ENCODE data around the gene STARD5.

Gene STARD5

DNA sequence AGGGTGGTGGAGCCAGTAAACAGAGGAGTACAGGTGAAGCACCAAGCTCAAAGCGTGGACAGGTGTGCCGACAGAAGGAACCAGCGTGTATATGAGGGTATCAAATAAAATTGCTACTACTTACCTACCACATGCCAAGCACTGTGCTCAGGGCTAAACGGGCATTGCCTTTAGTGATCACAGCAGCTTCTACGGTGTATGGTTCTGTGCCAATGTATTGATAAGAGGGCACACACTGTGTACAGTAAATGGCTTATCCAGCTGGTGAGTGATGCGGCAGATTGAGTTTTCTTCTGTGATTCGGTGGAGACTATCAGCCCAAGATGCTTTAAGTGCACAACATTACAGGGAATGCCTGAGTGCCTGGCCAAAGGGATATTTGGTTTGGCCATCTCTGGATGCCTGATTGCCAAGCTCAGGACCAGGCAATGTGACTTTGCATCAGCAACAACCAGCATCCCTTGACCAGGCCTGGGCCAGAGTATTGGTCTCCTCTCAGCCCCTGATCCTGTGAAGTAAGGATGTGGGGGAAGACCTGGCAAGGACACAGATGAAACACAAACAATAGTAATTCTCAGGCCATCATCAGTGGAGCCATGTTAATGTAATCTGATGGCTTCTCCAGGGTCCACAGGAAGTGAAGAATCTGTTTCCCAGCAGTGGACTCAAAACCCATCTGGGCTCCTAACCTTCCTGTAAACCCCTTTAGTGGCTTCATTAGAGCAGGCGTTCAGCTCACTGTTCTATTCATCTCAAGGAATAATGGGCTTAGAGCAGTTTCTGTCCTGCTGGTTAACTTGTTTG is 14.1 kb downstream of the STARD5 start:
- no peak for DNase-seq

DNA sequence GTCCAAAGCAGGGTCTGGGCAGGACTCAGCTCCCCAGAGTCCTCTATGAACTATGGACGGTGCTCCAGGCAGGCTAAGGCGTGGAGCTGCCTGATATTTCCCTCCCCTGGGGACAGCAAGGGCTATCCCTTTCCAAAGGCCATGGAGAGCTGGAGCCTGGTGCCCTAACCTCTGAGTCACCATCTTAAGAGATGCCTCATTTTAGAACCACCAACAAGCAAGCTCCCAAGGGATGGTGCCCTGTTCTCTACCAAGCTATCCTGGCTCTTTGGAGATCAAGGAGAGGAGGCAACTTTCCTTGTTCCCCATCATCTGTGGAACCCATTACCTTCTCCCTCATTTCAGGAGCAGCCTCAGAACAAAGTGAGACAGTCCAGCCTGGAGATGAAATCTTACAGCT is 15.7 kb downstream of the STARD5 start:
- no peak for DNase-seq

DNA sequence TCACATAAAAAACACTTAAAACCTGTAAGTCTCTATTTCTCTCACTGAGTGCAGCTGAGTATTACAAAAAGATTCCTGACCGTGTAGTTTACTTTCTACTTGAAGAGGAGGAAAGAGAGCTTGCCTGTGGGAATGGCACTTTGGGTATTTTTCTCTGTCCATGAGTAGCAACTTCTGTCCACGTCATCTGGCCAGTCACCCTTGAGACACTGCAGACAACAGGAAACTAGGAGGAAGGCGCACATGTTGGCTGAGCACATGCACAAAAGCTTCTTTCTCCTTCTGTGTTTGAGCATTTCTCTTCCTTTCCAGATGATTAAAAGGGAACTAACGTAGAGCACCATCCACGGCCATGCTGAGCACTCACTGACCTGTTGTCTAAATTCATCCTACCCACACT is 19.7 kb downstream of the STARD5 start:
- DNase-seq = no peak

DNA sequence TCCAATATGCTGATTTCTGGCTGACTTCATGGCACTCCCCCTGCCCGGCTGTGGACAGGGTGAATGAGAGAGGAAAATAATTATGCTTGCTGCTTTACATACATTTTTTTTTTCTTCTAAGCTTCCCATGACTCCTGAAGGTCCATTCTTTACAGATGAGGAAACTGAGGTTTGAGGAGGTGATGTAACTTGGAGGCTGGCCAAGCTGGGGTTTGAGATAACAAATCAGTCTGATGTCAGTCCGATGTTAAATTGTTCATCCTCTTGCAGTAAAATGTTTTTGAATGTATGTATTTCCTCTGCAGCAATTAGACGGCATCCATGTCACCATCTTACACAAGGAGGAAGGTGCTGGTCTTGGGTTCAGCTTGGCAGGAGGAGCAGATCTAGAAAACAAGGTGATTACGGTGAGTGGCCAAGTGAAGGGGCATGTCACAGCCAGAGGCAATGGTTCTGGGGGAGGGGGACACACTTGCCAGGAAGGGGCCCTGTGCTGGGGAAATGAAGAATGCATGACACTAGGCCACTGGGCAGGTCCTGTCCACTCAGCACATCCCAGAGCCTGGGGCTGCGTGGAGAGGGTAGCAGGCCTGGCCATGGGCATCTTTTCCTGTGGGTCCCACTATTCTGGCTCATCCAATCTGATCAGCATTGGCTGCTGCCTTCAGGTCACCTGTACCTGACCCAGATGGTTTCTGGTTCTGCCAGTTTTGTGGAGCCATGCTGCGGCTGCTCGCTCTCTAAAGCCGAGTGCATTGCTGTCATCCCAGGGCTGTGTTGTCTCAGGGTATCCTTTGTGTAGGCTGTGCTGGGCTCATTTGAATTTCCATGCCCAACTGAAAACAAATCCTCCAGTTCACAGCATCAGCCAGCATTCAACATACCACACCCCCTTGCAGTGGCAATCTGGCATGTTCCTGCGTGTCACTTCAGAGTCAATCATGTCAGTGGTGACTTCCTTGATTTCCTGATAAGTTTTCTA is 20.4 kb downstream of the STARD5 start:
- DNase-seq = no peak

DNA sequence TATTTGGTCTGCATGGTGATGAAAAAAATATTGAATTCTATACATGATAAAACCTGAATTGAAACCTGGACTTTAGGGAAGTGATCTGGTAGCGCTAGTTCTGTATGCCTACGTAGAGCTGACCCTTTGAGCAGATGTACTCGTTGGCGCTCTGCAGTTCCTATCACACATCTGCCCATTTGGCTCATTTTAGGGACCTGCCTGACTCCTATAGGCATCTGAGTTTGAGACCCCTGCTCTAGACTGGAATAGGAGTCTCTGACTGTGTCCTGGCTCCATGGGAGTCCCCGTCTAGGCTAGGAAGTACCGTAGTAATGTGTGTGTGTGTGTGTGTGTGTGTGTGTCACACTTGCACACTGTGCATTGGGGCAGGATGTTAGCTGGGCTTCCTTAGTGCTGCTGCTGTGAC is 21.2 kb downstream of the STARD5 start:
- DNase-seq = no peak

DNA sequence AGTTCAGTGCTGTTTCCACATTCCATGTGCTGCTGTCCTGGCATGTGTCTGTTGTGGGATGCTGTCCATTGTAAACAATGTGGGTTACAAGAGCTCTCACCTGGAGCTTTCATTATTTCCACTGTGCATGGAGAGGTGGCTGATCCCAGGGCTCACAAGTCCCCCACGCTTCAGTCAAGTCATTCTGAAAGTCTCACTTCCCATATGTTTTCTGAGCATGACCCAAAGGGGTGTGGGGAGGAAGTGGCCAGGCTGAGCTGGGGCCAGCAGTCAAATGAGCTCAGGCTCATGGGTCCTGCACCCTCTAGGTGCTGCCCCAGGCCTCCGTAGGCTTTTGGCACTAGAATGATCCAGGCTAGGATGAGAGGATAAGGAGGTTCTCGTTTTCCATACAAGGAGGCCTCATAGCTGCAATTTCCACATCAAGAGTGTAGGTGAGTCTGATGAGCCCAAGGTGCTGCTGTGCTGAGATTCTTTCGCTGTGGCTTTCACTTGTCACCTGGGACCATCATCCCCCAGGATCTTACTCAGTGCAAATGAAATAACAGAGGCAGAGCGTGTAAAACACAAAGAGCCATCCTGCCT is 22.0 kb downstream of the STARD5 start:
- DNase-seq = peak; percentile 39

DNA sequence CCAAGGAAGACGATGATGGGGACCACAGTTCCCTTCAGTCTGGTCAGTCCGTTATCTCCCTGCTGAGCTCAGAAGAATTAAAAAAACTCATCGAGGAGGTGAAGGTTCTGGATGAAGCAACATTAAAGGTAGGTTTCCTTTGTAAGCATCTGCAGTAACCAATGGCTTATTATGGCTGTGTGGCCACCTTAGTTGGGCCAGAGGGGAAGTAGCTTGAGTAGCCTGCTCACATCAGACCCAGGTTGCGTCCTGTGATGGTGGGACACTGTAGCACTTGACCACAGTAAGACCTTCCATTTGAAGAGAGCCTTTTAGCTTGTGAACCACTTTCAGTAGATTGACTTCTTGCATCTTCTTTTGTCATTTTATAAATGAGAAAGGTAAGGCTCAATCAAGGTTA is 22.6 kb downstream of the STARD5 start:
- DNase-seq = no peak

DNA sequence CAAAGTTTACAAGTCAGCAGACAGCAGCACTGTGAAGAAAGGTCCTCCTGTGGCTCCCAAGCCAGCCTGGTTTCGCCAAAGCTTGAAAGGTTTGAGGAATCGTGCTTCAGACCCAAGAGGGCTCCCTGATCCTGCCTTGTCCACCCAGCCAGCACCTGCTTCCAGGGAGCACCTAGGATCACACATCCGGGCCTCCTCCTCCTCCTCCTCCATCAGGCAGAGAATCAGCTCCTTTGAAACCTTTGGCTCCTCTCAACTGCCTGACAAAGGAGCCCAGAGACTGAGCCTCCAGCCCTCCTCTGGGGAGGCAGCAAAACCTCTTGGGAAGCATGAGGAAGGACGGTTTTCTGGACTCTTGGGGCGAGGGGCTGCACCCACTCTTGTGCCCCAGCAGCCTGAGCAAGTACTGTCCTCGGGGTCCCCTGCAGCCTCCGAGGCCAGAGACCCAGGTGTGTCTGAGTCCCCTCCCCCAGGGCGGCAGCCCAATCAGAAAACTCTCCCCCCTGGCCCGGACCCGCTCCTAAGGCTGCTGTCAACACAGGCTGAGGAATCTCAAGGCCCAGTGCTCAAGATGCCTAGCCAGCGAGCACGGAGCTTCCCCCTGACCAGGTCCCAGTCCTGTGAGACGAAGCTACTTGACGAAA is 24.2 kb downstream of the STARD5 start:
- no peak for DNase-seq

DNA sequence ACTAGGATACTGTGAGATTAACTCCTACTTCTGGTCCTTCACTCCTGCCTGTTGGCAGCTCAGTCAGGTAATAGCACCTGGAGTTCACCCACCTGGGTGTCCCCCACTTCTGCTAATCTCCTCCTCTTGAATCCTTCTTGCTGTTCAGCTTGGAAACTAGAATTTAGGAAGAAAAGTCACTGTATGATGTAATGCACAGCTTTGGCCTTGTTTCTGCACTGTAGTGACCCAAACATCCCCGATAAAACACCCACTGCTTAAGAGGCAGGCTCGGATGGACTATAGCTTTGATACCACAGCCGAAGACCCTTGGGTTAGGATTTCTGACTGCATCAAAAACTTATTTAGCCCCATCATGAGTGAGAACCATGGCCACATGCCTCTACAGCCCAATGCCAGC is 24.8 kb downstream of the STARD5 start:
- DNase-seq = no peak

DNA sequence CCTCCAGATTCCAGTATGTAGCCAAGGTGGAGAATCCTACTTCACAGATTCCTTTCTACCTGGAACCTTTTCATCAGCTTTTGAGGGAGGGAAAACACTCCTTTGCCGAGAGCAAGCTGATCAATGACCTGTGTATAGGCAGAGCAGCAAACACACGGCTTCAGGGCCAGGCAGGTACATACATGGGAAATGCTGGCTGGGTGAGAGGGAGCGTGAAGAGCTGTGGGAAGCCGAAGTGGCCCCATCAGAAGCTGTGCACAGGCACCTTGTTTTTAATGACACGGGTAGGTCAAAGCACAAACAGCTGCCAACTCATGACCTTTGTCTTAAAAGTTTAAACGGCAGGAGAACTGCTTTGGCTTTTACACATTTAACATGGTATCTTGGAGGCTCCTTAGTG is 25.3 kb downstream of the STARD5 start:
- no peak for DNase-seq

DNA sequence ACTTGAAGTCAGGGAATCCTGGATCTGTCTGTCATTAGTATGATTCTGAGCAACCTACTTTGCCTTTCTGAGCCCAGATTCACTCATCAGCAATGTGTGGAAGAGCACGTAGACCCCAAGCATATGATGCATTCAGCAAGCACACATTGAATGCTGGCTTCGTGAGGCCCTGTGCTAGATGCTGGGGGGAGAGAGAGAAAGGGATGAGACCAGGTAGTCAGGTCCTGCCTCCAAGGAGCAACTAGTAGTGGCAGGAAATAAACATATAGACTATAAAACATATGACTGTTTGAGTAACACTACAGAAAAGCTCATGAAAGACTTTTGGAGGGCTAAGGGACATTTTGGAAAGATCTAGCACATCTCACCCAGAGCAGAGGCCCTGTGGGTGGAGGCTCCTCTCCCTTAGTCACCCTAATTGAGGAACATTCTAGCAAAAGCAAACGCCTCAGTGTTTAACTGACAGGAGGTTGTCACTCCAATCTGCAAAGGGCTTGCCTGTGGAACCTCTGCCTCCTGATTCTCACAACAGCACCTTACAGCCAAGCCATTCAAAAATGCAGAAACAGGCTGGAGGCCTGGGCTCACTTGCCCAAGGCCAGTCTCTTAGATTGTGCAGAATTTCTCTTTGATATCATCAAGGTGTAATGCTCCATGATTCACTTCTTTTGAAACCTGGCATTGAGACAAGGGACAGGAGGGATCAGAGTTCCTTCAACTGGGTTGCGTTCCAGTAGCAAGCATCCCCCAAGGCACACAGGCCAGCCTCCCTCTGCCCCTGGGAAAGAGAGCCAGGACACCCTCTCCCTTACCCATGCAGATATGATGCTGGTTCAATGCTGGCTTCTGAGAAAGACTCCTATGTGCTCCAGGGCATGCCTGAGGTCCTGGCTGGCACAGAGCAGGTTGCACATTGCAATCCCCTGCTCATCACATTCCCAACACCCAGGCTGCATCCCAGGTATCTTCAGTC is 26.1 kb downstream of the STARD5 start:
- no peak for DNase-seq

DNA sequence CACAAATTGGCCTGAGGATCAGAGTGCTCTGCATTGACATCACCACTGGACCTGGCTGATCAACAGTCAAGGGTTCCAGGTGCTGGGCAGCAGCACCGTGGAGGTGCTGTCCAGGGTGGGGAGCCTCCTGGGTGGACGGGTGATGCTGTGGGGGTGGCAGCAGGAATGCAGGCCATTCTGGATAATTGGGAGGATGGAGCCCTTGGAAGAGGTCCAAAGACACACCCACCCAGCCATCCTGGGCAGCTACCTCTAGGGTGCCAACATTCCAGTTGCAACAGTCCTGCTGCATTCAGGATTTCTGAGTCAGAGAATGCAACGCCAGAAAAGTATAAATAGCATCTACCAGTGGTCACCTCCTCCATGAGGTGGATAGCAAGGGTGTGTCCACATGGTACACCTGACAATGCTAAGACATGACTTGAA is 26.8 kb downstream of the STARD5 start:
- DNase-seq = no peak

DNA sequence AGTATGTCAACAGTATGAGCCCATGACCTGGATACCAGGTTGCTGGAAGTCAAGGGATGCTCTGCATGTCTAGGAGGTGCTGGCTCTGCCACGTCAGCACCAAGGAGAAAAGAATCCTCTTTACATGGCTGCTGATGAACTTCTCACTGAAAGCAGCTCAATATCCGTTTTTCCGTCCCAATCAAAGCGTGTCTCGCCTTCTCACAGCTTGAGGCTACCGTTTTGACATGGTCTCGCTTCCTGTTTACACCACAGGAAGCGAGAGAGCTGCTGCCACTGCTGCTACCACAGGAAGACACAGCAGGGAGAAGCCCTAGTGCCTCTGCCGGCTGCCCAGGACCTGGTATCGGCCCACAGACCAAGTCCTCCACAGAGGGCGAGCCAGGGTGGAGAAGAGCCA is 27.3 kb downstream of the STARD5 start:
- DNase-seq = peak; percentile 83

DNA sequence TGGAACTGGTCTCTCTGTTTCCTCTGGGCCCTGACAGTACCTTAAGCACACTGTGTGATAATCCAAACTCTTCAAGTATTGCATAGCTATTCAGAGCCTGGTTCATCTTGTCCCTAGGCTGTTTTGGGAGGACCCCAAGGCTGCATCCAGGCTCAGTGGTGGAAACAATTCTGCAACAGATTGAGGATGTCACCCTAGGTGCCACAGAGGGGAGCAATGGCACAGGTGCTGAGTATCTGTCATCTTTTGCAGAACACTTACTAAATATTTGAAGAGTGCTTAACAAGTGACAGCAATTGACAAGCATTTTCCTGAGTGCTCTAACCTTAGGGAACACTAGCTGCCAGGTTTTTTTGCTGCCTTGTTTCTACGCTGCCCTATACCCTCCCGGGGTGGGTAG is 27.8 kb downstream of the STARD5 start:
- DNase-seq = no peak

DNA sequence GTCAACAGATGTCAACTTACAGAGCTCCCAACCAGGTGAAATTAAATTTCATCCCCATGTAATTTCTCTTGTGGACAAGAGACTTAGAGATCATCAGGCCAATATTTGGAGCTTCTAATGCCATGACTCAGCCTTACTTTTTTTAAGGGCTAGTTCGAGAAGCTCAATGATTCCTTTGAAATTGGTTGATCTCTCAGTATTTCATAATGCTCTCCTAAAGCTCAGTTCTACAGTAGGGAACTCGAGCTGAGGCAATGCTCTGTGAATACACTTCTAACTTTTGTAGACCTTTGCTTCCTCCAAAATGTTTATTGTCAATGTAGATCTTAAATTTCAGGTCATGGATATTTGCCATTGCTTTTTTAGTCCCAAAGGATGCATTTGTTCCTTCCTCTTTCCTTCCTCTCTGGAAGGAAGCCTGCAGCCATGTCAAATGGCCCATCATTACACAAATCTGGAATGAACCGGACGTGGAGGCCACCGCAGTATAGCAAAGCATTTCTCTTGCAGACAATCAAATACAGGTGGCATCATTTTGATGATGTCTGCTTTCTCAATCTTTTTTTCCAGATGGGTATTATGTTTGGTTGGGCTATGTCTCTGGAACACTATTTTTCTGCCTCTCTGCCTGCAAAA is 28.3 kb downstream of the STARD5 start:
- DNase-seq = no peak

DNA sequence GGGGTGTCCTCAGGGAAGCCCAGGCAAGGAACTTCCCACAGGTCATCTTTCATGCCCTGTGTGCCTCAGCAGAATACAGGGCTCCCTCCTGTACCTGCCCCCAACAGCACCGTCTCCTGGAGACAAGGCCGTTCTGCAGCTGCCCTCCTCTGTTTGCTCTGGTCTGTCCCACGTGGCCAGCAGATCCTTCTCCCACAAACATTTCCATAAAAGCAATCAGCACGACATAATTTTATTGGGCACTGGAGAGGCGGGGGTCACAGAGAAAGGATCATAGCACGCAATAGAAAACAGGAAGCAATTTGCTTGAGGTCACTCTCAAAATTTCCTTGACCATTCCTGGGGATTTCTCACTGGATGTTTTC is 29.4 kb downstream of the STARD5 start:
- DNase-seq = no peak

DNA sequence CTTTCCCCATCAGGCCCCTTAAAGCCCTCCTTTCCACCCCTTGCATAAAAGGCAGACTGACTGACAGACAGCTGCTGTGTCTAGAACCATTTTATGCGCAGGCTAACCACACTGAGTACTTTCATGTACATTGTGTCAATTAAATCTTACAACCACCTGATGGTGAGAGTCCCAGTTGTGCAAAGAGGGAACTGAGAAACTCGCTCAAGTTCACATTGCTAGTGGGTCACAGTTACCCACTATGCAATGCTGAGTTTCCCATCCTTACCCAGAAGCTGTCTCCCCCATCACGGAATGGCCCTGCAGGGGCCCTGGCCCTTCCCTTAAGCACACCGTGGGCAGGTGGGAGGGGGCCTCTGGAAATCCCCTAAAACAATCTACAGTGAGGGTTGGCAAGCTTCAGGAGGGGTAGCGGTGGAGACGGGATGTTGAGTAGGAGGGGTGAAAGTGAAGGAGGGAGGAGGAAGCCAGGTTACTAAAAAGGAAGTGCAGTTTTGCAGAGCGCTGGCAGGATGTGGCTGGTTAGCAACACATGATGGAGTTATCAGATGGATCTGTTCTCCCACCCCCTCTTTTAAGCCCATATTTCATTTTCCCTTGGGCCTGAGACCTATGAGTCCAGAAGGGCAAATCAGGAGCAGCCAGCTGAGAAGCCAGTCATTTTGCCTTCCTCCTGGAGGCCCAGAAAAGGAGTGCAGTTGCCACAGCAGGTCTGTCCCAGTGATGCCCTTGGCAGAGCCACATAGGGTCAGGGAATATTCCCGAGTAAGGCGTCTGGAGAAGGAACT is 30.0 kb downstream of the STARD5 start:
- peak; percentile 85 for DNase-seq

DNA sequence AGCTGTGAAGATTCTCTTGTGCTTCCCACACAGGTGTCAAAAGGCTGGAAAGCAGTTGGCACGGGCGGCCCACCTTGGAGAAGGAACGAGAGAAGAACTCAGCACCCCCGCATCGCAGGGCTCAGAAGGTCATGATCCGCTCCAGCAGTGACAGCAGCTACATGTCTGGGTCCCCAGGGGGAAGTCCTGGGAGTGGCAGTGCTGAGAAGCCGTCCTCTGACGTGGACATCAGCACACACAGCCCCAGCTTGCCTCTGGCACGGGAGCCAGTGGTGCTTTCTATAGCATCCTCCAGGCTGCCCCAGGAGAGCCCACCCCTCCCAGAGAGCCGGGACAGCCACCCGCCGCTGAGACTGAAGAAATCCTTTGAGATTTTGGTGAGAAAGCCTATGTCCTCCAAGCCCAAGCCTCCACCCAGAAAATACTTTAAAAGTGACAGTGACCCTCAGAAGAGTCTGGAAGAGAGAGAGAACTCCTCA is 31.4 kb downstream of the STARD5 start:
- peak; percentile 71 for DNase-seq

DNA sequence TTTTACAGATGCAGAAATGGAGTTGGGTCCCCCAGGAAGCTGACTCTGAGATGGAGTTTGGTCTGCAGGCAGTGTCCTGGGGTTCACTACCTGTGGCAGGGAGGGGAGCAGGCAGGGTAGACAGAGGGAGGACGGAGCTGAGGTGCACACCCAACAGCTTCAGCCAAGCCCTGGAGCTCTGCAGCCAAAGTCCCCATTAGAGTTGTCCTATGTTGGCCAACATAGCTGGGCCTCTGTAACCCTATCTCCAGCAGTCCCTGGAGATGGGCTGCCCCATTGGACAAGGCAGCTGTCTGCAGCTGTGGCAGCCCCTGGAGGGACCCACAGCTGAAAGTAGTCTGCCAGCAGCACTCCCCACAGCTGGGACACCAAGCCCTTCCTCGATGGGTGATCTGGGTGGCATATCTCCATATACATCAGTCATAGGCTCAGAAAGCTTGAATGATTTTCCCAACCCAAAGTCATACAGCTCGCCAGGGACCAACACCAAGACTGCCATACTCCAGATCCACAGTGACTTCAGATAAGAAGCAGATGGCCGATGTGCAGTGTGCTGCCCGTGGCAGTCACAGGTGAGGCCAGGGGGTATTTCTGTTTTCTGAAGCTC is 31.9 kb downstream of the STARD5 start:
- no peak for DNase-seq

DNA sequence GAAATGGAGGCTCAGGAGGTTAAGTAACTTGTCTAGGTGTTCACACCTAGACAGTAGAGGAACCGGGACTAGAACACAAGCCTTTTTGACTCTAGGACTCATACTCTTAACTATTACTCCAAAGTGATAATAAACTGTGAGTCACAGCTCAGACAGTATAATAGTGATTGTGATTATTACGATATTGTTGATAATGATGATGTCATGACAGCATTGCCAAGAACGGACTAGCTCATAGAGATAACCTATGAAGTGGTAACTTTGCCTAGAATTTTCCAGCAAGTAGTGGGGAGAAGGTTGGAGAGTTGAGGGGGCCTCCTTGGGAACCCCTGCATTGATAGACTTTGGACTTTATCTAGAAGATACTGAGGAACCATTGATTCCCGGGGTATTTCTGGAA is 34.0 kb downstream of the STARD5 start:
- DNase-seq = no peak

Data from CD4-positive, alpha-beta T cell treated with Interleukin-10 for 1 hour (primary cell).